SK-N-MC (cell line): Measurements from ENCODE around the gene ZDHHC13.

ENCODE experiments used
- DNase-seq: peaks from one replicate; pipeline ENCODE4 v3.0.0-alpha.2; 2011; ENCODE audit warnings: low read depth, low spot score
- H3K27ac ChIP-seq: fragments of 200-600 bp; sonication (generic); 2 replicates; pipeline ENCODE4 v1.5.1; 2016; ENCODE audit warnings: mixed run types
- H3K36me3 ChIP-seq: fragments of 200-600 bp; sonication (generic); 2 replicates; pipeline ENCODE4 v1.6.1; 2017; ENCODE audit warnings: antibody characterized with exemption, low read length, mixed read lengths; ENCODE audit not compliant: insufficient read depth
- H3K4me3 ChIP-seq: fragments of 200-600 bp; sonication (generic); 2 replicates; pipeline ENCODE4 v1.5.1; 2016
- H3K9ac ChIP-seq: fragments of 200-600 bp; sonication (generic); 2 replicates; pipeline ENCODE4 v1.8.0; 2017; ENCODE audit warnings: mixed run types, mixed read lengths; ENCODE audit not compliant: insufficient read length
- H3K9me3 ChIP-seq: fragments of 200-600 bp; sonication (generic); 2 replicates; pipeline ENCODE4 v1.6.1; 2017; ENCODE audit warnings: low read depth, mild to moderate bottlenecking, antibody characterized with exemption, low read length, moderate library complexity, mixed read lengths
- EZH2 ChIP-seq: fragments of 200-600 bp; sonication (generic); IDR thresholded peaks from one replicate; pipeline ENCODE4 v1.6.1; 2017; ENCODE audit warnings: antibody characterized with exemption
- FOXP2 ChIP-seq: optimal IDR thresholded peaks from 2 replicates; pipeline ENCODE3; 2011; ENCODE audit warnings: mild to moderate bottlenecking, moderate library complexity; ENCODE audit not compliant: insufficient read depth; ENCODE audit errors: extremely low read length, control extremely low read depth
- POLR2AphosphoS5 ChIP-seq: IDR thresholded peaks from 2 replicates; pipeline ENCODE4 v1.6.1; 2012; ENCODE audit warnings: mild to moderate bottlenecking, low read depth, low read length, borderline replicate concordance

Gene ZDHHC13

DNA sequence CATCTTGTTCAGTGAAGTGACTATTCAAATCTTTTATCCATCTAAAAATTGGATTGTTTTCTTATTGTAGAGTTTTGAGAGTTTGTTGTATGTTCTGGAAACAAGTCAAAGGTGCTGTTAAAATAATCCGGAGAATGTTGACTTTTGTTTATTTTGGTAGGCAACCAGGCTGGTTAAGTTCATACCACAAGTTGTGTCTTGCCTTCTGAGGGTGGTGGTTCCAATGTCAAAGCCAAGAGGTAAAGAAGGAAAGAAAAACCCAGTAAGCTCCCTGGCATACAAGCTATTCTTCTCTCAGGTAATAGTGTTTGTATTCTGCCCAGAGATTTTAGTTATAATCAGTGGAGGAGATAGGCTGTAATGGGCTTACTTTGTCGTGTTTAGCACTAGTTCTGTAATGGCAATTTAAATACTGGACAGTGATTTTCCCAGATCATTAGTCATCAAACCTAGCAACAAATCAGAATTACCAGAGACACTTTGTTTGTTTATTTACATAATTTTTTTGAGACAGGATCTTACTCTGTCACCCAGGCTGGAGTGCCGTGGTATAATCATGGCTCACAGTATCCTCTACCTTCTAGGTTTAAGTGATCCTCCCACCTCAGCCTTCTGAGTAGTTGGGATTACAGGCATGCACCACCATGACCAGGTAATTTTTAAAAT lies 99.9 kb downstream of the ZDHHC13 start:
- Histone ChIP-seq H3K9ac (no peak overlapping the region), H3K27ac (no peak overlapping the region), H3K9me3 (no peaks in the 10 kb centered on the region), H3K36me3 (no peaks in the 10 kb centered on the region), H3K4me3 (no peak overlapping the region)
- no peak for DNase-seq
- no peak for TF ChIP-seq EZH2
- no peak for TF ChIP-seq FOXP2
- no peak for TF ChIP-seq POLR2AphosphoS5

- Histone ChIP-seq H3K9ac (no peak overlapping the region), H3K27ac (no peak overlapping the region), H3K36me3 (no peaks in the 10 kb centered on the region; the same call in 1 of the 2 replicates), H3K4me3 (no peak overlapping the region), H3K9me3 (no peaks in the 10 kb centered on the region)
- TF ChIP-seq FOXP2 (no peak), EZH2 (no peak), POLR2AphosphoS5 (no peak)
- DNase-seq, result no peak
These were observed 101.2 kb downstream of the ZDHHC13 start for GRCh38 chr11:19218216-19218615.

DNA sequence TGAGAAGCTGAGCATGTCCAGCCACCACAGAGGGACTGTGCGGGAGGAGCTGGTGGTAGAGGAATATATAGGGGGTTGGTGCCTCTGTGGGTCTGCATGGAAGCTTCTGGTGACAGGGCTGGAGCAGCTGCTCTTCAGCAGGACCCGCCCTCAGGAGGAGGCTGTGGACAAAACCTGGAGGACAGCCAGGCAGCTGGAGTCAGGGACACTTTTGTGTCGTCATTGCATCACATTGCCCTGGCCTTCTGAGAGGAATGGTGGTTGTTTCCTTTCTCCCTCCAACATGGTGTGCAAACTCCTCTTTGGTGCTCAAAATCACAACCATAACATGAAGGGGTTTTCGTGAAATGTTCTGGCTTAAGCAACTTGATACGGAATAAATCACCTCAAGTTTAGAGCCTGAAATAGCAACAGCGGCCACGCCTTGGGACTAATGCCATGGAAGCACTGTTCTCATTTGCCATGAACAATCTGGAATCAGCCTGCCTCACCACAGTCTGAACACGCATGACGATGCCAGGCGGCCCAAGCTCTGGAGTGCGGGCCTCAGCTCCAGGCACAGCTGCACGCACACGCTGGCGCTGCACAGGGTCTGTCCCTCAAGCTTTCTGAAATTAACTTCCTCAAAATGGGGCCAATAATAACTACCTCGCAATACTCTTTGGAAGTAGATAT lies 102.0 kb downstream of the ZDHHC13 start:
- Histone ChIP-seq H3K27ac (no peak overlapping the region), H3K9me3 (no peaks in the 10 kb centered on the region), H3K9ac (no peak overlapping the region), H3K36me3 (no peaks in the 10 kb centered on the region; the same call in 1 of the 2 replicates), H3K4me3 (no peak overlapping the region)
- DNase-seq, result no peak
- TF ChIP-seq POLR2AphosphoS5 (no peak), EZH2 (no peak)

GRCh38 chr11:19220903-19221724 lies 104.1 kb downstream of the ZDHHC13 start:
- Histone ChIP-seq H3K9me3 (no peaks in the 10 kb centered on the region), H3K36me3 (peaks cover 14% of the 10 kb centered on the region; the same call in 1 of the 2 replicates), H3K27ac (no peak overlapping the region), H3K9ac (no peak overlapping the region), H3K4me3 (no peak overlapping the region)
- TF ChIP-seq FOXP2 (no peak), POLR2AphosphoS5 (no peak), EZH2 (no peak)
- DNase-seq, result no peak

- peaks cover 23% of the 10 kb centered on the region; the same call in 1 of the 2 replicates for H3K36me3 ChIP-seq
These were observed 108.2 kb downstream of the ZDHHC13 start for GRCh38 chr11:19225123-19225522.

DNA sequence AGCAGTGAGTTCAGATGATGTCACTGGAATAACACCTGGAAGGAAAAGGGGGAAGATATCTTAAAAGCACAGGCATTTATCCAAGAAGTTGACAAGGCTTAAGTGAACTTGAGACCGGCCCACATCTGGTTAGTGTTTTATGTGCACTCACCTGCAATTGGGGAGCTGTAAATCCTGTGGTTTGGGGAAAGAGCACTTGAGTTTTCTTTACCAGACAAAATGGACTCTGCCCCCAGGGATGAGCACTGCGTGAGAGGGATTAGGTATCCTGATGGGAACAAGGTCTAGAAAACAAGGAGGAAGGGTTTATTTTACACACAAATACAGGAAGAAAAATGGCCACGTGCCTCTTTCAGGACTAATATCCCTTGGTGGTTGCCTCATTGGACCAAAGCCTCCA lies 108.6 kb downstream of the ZDHHC13 start:
- no peak overlapping the region for H3K9ac ChIP-seq

More at GRCh38 chr11:19225123-19225522, 108.2 kb downstream of the ZDHHC13 start:
- Histone ChIP-seq H3K9ac (no peak overlapping the region), H3K27ac (no peak overlapping the region), H3K9me3 (no peaks in the 10 kb centered on the region), H3K4me3 (no peak overlapping the region)
- no peak for TF ChIP-seq FOXP2
- no peak for TF ChIP-seq EZH2
- TF ChIP-seq POLR2AphosphoS5, result no peak
- DNase-seq, result no peak

More for the DNA sequence above, 108.6 kb downstream of the ZDHHC13 start:
- TF ChIP-seq FOXP2 (no peak), POLR2AphosphoS5 (no peak), EZH2 (no peak)
- Histone ChIP-seq H3K9me3 (no peaks in the 10 kb centered on the region), H3K36me3 (peaks cover 25% of the 10 kb centered on the region; the same call in 1 of the 2 replicates), H3K27ac (no peak overlapping the region), H3K4me3 (no peak overlapping the region)
- DNase-seq, result no peak
